OCI-LY7 (cell line): ENCODE results near the gene MYRIP. TPM values are rescaled to one million over a fixed set of nuclear protein-coding genes. Genes with fewer than 3 reads are reported as not detected.

Source experiments
- BruUV-seq: library from RNA; stranded (reverse); fragments of 400-500 nt; replicated peaks from 2 replicates; lab custom pipeline; 2021; lab: Mats Ljungman, UMichigan
- CTCF ChIA-PET: fragments of 300-600 bp; sonication (Branson Sonifier 250); formaldehyde crosslinking; loops from one replicate; lab custom pipeline; 2022; ENCODE audit warnings: antibody characterized with exemption; ENCODE audit not compliant: unreplicated experiment; lab: Charles Lee
- POLR2A ChIA-PET: fragments of 300-600 bp; sonication (Branson Sonifier 250); formaldehyde crosslinking; loops from one replicate; lab custom pipeline; 2022; ENCODE audit warnings: antibody characterized with exemption; lab: Charles Lee
- DNase-seq: peaks from one replicate; pipeline ENCODE4 v3.0.0-alpha.2; 2015; ENCODE audit warnings: low spot score
- H2AFZ ChIP-seq: fragments of 200-600 bp; sonication (generic), shearing (Covaris generic); 2 replicates; pipeline ENCODE4 v1.6.1; 2014; ENCODE audit warnings: mild to moderate bottlenecking, antibody characterized with exemption, low read length, moderate library complexity
- H3K27ac ChIP-seq: fragments of 200-600 bp; sonication (generic); 2 replicates; pipeline ENCODE4 v1.5.1; 2014; ENCODE audit warnings: mixed run types, low read depth, mild to moderate bottlenecking, moderate library complexity, low read length, inconsistent platforms; ENCODE audit not compliant: poor library complexity, severe bottlenecking
- H3K36me3 ChIP-seq: fragments of 200-600 bp; sonication (generic); 2 replicates; pipeline ENCODE4 v1.6.1; 2014; ENCODE audit warnings: mild to moderate bottlenecking, antibody characterized with exemption, low read length, moderate library complexity, mixed read lengths; ENCODE audit not compliant: insufficient read depth
- H3K4me1 ChIP-seq: fragments of 200-600 bp; sonication (generic); 2 replicates; pipeline ENCODE4 v1.5.1; 2014; ENCODE audit warnings: mild to moderate bottlenecking, low read length; ENCODE audit not compliant: insufficient read depth, poor library complexity, severe bottlenecking
- H3K4me2 ChIP-seq: fragments of 200-600 bp; sonication (generic); 2 replicates; pipeline ENCODE4 v1.6.1; 2014; ENCODE audit warnings: mild to moderate bottlenecking, low read length
- H3K4me3 ChIP-seq: fragments of 200-600 bp; sonication (generic); 2 replicates; pipeline ENCODE4 v1.5.1; 2014; ENCODE audit warnings: mild to moderate bottlenecking, low read depth, low read length; ENCODE audit not compliant: poor library complexity, severe bottlenecking
- H3K79me2 ChIP-seq: fragments of 200-600 bp; sonication (generic); 2 replicates; pipeline ENCODE4 v1.6.1; 2016; ENCODE audit warnings: low read depth, mild to moderate bottlenecking, low read length, moderate library complexity, mixed read lengths; ENCODE audit not compliant: insufficient read depth
- H3K9me2 ChIP-seq: fragments of 200-600 bp; sonication (generic); 2 replicates; pipeline ENCODE4 v1.6.1; 2016; ENCODE audit warnings: mild to moderate bottlenecking, low read length, mixed read lengths; ENCODE audit not compliant: insufficient read depth
- H3K9me3 ChIP-seq: fragments of 200-600 bp; sonication (generic); 2 replicates; pipeline ENCODE4 v1.6.1; 2014; ENCODE audit warnings: mild to moderate bottlenecking, mixed run types, low read length, mixed read lengths
- H4K20me1 ChIP-seq: fragments of 200-600 bp; sonication (generic); 2 replicates; pipeline ENCODE4 v1.6.1; 2014; ENCODE audit warnings: mild to moderate bottlenecking, antibody characterized with exemption, low read length, moderate library complexity, mixed read lengths; ENCODE audit not compliant: insufficient read depth
- CTCF ChIP-seq: fragments of 200-600 bp; sonication (generic); conservative IDR thresholded peaks from 2 replicates; pipeline ENCODE4 v1.5.1; 2014; ENCODE audit warnings: mild to moderate bottlenecking, antibody characterized with exemption, low read length, moderate library complexity, mixed read lengths
- EZH2phosphoT487 ChIP-seq: fragments of 200-600 bp; sonication (generic); IDR thresholded peaks from 2 replicates; pipeline ENCODE4 v1.6.1; 2018; ENCODE audit warnings: low read depth, borderline replicate concordance, mild to moderate bottlenecking, mixed run types, antibody characterized with exemption, low read length, moderate library complexity, mixed read lengths
- intact Hi-C: fragments of 100-400 bp; cut with micrococcal nuclease; formaldehyde crosslinking; loops from one replicate; pipeline ENCODE4 v1.10.0; 2022; ENCODE audit not compliant: unreplicated experiment
- total RNA-seq, 2 experiments: library from RNA; depleted of rRNA in 1 of 2; stranded (reverse); fragments of >200 nt in 1 of 2; shearing (Covaris generic) in 1 of 2; gene quantifications; 2 replicates each; pipeline ENCODE4 v1.2.3, GENCODE V29; 2014 to 2022

Gene MYRIP
- total RNA-seq, 2 experiments from 2014 or later: not detected

- Histone ChIP-seq H4K20me1 (no peaks in the 10 kb centered on the region), H3K36me3 (no peaks in the 10 kb centered on the region), H3K79me2 (no peaks in the 10 kb centered on the region), H3K9me3 (no peaks in the 10 kb centered on the region; the same call in 1 of the 2 replicates), H3K4me3 (no peak overlapping the region), H3K4me1 (no peaks in the 10 kb centered on the region), H3K27ac (no peak overlapping the region), H3K9me2 (no peaks in the 10 kb centered on the region), H2AFZ (no peak overlapping the region), H3K4me2 (no peak overlapping the region)
- ChIA-PET CTCF (no interaction called here), POLR2A (no interaction called here)
- no TSS peak for BruUV-seq
- intact Hi-C loops: no loop called here
- DNase-seq: no peak
- TF ChIP-seq EZH2phosphoT487 (no peak), CTCF (no peak)
These were observed 483.4 kb downstream of the MYRIP start for GRCh38 chr3:40292637-40293349.

- CTCF ChIA-PET: no interaction called here
- POLR2A ChIA-PET: interaction anchor here (0.8 to 1.5 kb wide), 2 partner anchors 12 to 14 kb away, joined by 3 to 5 read pairs; no protein-coding TSS in a partner anchor
These were observed 485.0 kb downstream of the MYRIP start for GRCh38 chr3:40294434-40294833.

More at GRCh38 chr3:40294434-40294833, 485.0 kb downstream of the MYRIP start:
- no peak for DNase-seq
- BruUV-seq: no TSS peak
- Histone ChIP-seq H3K4me2 (no peak overlapping the region), H3K4me1 (no peaks in the 10 kb centered on the region), H3K36me3 (no peaks in the 10 kb centered on the region), H3K27ac (no peak overlapping the region), H3K9me3 (no peaks in the 10 kb centered on the region; the same call in 1 of the 2 replicates), H3K79me2 (no peaks in the 10 kb centered on the region), H4K20me1 (no peaks in the 10 kb centered on the region), H3K9me2 (no peaks in the 10 kb centered on the region), H3K4me3 (no peak overlapping the region), H2AFZ (no peak overlapping the region)
- TF ChIP-seq EZH2phosphoT487 (no peak), CTCF (no peak)
- intact Hi-C loops: no loop called here
